Sciatic nerve (tissue), 2 donors: ENCODE measurements around the gene OR2G6. TPM values are rescaled to one million over a fixed set of nuclear protein-coding genes. Genes with fewer than 3 reads are reported as not detected.
"Not testable (repeated sequence)": the region's sequence is repeated elsewhere in the genome, so short reads cannot be mapped to it uniquely, and the experiment has no call there.

Source experiments
- ATAC-seq: fragments of 200-7000 bp; cut with Tn5 transposase; one replicate; pipeline ENCODE4 v1.9.1; 2020; ENCODE audit warnings: mild to moderate bottlenecking, moderate library complexity
- DNase-seq: peaks from one replicate; pipeline ENCODE4 v3.0.0-alpha.2; 2020; ENCODE audit warnings: low spot score
- intact Hi-C: fragments of 100-400 bp; cut with DNase I; formaldehyde crosslinking; loops from one replicate; pipeline ENCODE4 v1.14.2; 2022
- total RNA-seq: library from RNA; stranded (reverse); fragmentation: NEBNext Ultra II Directional; extraction: Animal tissue kit (Norgen Biotek cat#: 25700); gene quantifications from one replicate; pipeline ENCODE4 v1.2.1, GENCODE V29; 2021
- donor health status: DM: no; HTN: no; CAD: no.
- donor health status: DM: no; HTN: no; CAD: no.

The OR2G6 gene
- total RNA-seq, 1 donor from 2014 or later: not detected

GRCh38 chr1:248570811-248571210 lies 62.9 kb downstream of the OR2G6 start:
- DNase-seq, ATAC-seq: not testable (repeated sequence)

GRCh38 chr1:248572049-248572448 lies 64.2 kb downstream of the OR2G6 start:
- intact Hi-C loops, ATAC-seq: not testable (repeated sequence)

More at GRCh38 chr1:248570811-248571210, 62.9 kb downstream of the OR2G6 start:
- intact Hi-C loops: not testable (repeated sequence)

GRCh38 chr1:248573856-248574255 lies 66.0 kb downstream of the OR2G6 start:
- DNase-seq, intact Hi-C loops, ATAC-seq: not testable (repeated sequence)

More at GRCh38 chr1:248572049-248572448, 64.2 kb downstream of the OR2G6 start:
- not testable (repeated sequence) for DNase-seq

- ATAC-seq, intact Hi-C loops, DNase-seq: not testable (repeated sequence)
Measured at GRCh38 chr1:248574657-248575056, 66.8 kb downstream of the OR2G6 start, which contains the start of gene OR2T34. Gene OR2T34, minus strand, starts transcription at chr1:248574757. Its CDS starts 0 bp downstream, at chr1:248574757.

GRCh38 chr1:248576260-248576980 lies 68.5 kb downstream of the OR2G6 start:
- no peak for ATAC-seq
- no peak for DNase-seq
- intact Hi-C loops: no loop called here

Other genes with a start within 250 kb of the OR2G6 start
- not detected for gene OR2T33, start 230.1 kb upstream of the OR2G6 start, total RNA-seq
- not detected for gene OR2T12, start 204.6 kb upstream of the OR2G6 start, total RNA-seq
- gene OR2M7, start 183.5 kb upstream of the OR2G6 start, total RNA-seq: not detected
- gene OR14C36, start 159.3 kb upstream of the OR2G6 start, total RNA-seq: not detected
- not detected for gene OR2T4, start 146.4 kb upstream of the OR2G6 start, total RNA-seq
- gene OR2T6, start 132.3 kb upstream of the OR2G6 start, total RNA-seq: not detected
- gene OR2T1, start 105.0 kb upstream of the OR2G6 start, total RNA-seq: not detected
- not detected for gene OR2T2, start 62.4 kb upstream of the OR2G6 start, total RNA-seq
- not detected for gene OR2T3, start 34.7 kb upstream of the OR2G6 start, total RNA-seq
- not detected for gene OR2T5, start 19.5 kb upstream of the OR2G6 start, total RNA-seq
- gene OR2T29, start 54.7 kb downstream of the OR2G6 start, total RNA-seq: not detected
- gene OR2T34, start 66.7 kb downstream of the OR2G6 start, total RNA-seq: not detected
- not detected for gene OR2T10, start 89.6 kb downstream of the OR2G6 start, total RNA-seq
- gene OR2T11, start 127.0 kb downstream of the OR2G6 start, total RNA-seq: not detected
- not detected for gene OR2T35, start 137.2 kb downstream of the OR2G6 start, total RNA-seq
- gene OR2T27, start 147.5 kb downstream of the OR2G6 start, total RNA-seq: not detected
- not detected for gene OR14I1, start 194.7 kb downstream of the OR2G6 start, total RNA-seq
- not detected for gene LYPD8, start 247.7 kb downstream of the OR2G6 start, total RNA-seq